NB4 (cell line): ENCODE data around the gene P2RX6.

Experiments
- MYC ChIP-seq: IDR thresholded peaks from 2 replicates; pipeline ENCODE4 v1.6.1; 2011; ENCODE audit warnings: low read depth, low read length
- POLR2A ChIP-seq: IDR thresholded peaks from 2 replicates; pipeline ENCODE4 v1.6.1; 2011; ENCODE audit warnings: mild to moderate bottlenecking; ENCODE audit not compliant: insufficient read length; ENCODE audit errors: extremely low read depth
- TF ChIP-seq, protein P1 (sequence below): IDR thresholded peaks from 2 replicates; pipeline ENCODE4 v1.6.1; 2011; ENCODE audit warnings: low read depth, low read length
- TF ChIP-seq, protein P2 (sequence below): IDR thresholded peaks from one replicate; pipeline ENCODE4 v1.5.1; 2012; ENCODE audit warnings: low read depth, low read length

DNA sequence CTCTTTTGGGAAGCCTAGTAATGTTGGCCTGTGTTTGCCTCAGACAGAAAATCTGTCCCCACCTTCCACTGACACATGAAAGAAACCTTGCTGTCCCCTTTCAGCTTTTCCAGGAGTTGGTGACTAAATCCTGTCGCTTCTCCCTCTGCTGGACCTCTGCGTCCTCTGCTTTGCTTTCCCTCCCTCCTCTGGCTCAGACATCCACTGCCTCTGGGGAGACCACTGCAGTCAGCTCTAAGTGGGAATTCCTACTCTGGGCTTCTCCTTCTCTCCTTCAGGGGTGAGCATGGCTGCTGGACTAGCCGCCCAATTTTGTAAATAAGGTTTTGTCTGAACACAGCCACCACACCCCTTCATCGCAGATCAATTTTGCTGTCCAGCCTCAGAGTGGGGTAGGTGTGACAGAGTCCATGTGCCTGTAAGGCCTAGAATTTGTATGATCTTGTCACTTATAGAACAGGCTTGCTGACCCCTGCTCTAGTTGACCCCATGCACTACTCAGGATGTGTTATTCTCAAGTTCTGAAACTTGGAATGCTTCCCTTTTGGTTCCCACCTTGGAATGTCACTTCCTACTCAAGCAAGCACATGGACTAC is 53.8 kb downstream of the P2RX6 start:
- TF ChIP-seq, protein P1, sequence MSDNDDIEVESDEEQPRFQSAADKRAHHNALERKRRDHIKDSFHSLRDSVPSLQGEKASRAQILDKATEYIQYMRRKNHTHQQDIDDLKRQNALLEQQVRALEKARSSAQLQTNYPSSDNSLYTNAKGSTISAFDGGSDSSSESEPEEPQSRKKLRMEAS = no peak
- TF ChIP-seq, protein P2, sequence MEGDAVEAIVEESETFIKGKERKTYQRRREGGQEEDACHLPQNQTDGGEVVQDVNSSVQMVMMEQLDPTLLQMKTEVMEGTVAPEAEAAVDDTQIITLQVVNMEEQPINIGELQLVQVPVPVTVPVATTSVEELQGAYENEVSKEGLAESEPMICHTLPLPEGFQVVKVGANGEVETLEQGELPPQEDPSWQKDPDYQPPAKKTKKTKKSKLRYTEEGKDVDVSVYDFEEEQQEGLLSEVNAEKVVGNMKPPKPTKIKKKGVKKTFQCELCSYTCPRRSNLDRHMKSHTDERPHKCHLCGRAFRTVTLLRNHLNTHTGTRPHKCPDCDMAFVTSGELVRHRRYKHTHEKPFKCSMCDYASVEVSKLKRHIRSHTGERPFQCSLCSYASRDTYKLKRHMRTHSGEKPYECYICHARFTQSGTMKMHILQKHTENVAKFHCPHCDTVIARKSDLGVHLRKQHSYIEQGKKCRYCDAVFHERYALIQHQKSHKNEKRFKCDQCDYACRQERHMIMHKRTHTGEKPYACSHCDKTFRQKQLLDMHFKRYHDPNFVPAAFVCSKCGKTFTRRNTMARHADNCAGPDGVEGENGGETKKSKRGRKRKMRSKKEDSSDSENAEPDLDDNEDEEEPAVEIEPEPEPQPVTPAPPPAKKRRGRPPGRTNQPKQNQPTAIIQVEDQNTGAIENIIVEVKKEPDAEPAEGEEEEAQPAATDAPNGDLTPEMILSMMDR = no peak
- TF ChIP-seq POLR2A (no peak), MYC (no peak)
